Activated CD8-positive, alpha-beta memory T cell treated with anti-CD3 and anti-CD28 coated beads for 48 hours (primary cell): ENCODE data around the gene GATA1.
"Not testable (repeated sequence)": the region's sequence is repeated elsewhere in the genome, so short reads cannot be mapped to it uniquely, and the experiment has no call there.

Source experiments
- DNase-seq, 3 experiments: peaks; one replicate each; pipeline ENCODE4 v3.0.0-alpha.2; 2020; ENCODE audit warnings: low read depth in 2 of 3, low spot score in 2 of 3

GATA1 gene

DNA sequence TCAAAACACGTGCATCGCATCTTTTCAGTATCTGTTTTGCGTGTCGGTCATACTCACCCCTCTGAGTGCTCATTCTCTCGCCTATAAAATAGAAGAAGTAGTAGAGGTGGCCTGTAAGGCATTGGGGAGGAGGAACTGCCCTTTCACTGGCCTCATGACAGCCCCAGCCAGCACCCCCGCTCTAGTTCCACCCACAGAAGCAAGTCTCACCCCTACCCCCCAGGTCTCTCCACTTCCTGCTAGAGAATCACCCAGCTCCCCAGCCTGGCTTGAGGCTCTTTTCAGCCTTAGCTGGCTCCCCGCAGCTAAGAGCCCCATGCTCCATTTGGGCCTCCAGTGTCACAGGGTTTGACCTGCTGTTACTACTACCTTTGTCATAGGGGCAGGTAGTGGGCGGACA, 27.3 kb downstream of the GATA1 start:
- no peak for DNase-seq

DNA sequence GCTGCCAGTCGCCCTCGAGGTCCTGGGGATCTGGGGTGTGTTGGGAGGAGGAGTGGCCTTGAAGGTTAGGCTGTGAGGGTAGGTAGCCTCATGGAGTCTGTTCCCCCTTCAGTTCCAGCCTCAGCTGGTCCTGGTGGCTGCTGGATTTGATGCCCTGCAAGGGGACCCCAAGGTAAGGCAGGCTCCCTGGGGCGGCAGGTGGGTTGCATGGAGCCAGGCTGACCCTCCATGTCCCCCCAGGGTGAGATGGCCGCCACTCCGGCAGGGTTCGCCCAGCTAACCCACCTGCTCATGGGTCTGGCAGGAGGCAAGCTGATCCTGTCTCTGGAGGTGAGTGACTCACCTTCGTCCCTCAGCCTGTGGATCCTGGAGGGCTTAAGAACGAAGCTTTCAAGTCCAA, 28.3 kb downstream of the GATA1 start:
- DNase-seq = no peak

DNA sequence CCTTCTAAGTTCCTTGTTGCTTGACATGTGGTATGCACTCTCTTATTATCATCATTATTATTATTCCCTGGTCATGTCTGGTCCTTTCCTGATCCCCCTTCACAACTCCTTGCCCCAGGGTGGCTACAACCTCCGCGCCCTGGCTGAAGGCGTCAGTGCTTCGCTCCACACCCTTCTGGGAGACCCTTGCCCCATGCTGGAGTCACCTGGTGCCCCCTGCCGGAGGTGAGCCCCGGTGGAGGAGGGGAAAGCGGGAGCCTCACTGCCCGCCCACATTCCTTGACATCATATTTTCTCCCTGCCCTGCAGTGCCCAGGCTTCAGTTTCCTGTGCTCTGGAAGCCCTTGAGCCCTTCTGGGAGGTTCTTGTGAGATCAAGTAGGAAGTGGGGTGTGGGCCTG, 28.9 kb downstream of the GATA1 start:
- no peak for DNase-seq

DNA sequence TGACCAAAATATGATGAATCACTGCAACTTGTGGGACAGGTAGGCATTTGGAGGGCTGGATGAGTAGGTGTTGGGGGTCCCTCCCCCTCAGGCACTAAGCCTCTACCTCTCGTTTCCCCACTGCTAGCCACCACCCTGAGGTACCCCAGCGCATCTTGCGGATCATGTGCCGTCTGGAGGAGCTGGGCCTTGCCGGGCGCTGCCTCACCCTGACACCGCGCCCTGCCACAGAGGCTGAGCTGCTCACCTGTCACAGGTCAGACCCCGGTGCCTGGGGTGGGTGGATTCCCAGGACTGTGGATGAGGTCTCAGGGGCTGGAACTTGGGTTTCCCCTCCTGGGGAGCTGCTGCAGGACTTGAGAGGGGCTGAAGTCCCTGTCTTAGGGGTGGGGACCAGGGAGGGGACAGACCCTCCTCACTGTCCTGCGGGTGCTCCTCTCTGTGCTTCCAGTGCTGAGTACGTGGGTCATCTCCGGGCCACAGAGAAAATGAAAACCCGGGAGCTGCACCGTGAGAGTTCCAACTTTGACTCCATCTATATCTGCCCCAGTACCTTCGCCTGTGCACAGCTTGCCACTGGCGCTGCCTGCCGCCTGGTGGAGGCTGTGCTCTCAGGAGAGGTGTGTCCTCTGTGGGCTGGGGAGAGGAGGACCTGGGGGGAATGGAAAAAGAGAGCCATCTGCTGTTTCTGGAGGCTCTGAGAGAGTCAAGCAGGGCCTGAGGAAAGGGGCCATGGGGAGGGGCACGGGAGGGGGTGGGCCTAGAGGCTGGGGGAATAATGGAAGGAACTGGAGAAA, 29.8 kb downstream of the GATA1 start:
- DNase-seq = no peak

DNA sequence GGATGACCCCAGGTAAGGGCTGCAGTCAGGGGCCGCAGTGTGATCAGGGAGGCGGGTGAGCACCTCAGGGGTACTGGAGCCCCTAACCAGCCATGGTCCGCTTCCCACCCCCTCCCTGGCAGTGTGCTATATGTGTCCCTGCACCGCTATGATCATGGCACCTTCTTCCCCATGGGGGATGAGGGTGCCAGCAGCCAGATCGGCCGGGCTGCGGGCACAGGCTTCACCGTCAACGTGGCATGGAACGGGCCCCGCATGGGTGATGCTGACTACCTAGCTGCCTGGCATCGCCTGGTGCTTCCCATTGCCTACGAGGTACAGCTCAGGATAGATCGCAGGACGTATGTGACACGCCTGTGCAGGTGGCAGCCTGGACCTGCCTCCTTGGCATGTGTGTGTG, 31.7 kb downstream of the GATA1 start:
- DNase-seq = no peak

DNA sequence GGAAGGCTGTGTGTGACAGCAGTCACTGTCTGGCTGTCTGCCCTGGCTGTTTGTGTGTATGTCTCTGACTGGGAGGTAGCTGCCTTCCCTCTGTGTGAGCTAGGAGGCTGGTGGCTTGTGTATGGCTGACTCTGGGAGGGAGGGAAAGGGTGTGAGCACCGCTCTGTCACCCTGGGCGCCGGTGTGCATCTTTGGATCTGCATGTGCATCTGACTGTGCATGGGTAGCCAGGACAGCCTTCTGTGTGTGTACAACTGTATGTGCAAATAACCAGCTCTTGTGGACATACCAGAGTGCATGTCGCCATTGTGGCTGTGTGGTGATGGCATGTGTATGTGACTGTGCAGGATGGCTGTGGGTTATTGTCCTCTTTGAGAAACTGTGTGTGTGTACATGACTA, 32.5 kb downstream of the GATA1 start:
- no peak for DNase-seq

DNA sequence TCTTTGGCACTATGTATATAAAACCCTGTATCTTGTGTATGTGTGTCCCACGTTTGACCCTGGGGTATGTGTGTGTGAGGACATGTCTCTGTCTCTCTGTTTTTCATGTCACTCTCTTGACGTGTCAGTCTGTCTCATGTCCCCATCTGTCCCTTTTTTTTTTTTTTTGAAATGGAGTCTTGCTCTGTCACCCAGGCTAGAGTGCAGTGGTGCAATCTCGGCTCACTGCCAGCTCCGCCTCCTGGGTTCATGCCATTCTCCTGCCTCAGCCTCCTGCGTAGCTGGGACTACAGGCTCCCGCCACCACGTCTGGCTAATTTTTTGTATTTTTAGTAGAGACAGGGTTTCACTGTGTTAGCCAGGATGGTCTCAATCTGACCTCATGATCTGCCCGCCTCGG, 33.0 kb downstream of the GATA1 start:
- not testable (repeated sequence) for DNase-seq

DNA sequence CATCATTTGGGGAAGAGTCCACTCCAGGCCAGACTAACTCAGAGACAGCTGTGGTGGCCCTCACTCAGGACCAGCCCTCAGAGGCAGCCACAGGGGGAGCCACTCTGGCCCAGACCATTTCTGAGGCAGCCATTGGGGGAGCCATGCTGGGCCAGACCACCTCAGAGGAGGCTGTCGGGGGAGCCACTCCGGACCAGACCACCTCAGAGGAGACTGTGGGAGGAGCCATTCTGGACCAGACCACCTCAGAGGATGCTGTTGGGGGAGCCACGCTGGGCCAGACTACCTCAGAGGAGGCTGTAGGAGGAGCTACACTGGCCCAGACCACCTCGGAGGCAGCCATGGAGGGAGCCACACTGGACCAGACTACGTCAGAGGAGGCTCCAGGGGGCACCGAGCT, 36.7 kb downstream of the GATA1 start:
- DNase-seq = no peak

DNA sequence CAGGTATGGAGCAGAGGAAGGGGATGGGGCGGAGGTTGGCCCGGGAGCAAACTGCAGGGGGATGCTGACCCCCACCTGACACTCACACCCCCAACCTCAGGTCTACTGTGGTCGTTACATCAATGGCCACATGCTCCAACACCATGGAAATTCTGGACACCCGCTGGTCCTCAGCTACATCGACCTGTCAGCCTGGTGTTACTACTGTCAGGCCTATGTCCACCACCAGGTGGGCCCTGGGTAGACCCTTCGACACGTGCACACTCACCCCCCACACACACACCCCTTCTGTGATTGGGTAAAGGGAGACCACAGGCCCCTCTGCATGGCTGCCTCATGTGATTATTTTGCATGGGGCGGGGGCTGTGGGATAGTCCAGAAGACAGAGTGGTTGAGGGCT, 37.7 kb downstream of the GATA1 start:
- no peak for DNase-seq

DNA sequence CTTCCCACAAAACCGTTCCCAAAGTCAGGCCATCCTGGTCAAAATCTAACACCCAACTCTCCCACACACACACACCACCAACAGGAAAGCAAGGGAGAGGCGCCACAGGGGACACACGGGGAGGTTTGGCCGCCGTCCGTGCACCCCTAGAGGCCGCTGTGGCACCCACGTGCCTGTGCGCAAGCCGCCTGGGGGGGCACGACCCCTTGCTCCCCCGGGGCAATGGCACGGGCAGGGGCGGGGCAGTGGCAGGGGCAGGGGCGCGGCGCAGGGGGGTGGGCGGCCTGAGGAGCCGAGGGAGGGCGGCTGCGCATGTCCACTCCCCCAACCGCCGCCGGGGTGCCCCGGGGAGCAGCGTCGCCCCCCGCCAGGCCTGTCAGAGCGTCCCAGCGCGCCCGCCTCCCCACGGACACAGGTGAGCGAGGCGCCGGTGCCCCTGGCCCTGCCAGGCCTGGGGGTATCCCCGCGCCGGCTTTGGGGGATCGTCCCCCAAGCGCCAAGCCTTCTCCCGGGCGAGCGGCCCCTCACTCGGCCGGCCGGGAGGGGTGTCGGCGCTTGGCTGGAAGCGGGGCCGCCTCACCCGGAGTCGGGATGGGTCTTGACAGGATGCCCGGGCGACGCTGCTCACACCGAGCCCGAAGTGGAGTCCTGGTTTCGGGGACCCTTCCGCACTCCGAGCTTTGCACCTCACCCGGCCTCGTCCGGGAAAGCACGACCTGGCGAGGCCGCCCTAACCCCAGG, 39.9 kb downstream of the GATA1 start, which contains the start of gene ERAS:
ERAS (plus strand) TSS at position 379 of the 741 bp plus-strand sequence. CDS start 2,611 bp downstream, outside the sequence.
- DNase-seq = no peak

DNA sequence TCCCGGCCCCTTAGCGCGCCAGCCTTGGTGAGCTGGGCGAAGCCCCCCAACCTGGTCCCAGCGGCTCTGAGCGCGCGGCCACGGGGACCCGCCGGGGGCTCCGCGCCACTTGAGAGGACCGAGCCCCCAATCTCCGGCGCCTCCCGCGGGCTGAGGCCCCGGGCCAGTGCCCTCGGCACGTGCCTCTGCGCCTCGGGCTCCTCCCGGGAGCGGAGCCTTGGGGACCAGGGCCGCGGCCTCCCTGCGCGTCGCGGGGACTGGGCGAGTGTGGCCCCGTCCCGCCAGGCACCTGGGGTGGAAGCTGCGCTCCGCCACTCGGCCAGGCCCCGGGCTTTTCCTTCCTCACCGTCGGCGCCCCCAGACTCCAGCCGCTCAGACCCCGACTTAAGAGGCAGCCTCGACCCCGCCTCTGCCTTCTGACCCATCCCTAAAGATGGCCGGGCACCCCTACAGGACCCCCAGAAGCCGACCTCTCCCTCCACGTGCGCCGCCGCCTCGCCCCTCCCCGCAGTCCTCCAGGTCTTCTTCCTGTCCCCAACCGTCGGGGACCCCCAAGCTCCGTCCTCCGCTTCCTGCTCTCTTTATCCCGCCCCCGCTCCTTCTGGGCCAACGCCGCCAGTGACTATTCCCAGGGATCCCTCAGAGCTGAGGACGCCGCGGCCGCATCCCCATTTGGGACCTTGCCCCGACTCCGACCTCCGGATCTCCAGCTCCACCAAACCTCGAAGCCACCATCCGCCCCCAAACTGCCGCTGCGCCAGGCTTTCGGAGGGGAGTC, 40.7 kb downstream of the GATA1 start:
- DNase-seq = no peak

DNA sequence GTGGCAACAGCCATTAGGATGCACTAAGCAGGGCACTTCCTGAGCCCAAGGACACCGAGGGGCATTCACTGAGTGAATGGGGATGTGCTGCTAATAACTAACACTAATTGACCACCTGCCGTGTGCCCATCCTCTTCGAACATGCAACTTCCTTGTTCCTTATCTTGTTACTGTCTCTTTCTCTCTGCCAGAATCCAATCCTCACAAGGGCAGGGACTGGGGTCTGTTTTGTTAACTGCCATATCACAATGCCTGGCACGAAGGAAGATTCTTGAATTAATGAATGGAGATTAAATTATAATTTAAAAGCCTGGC, 41.2 kb downstream of the GATA1 start:
- DNase-seq = no peak

DNA sequence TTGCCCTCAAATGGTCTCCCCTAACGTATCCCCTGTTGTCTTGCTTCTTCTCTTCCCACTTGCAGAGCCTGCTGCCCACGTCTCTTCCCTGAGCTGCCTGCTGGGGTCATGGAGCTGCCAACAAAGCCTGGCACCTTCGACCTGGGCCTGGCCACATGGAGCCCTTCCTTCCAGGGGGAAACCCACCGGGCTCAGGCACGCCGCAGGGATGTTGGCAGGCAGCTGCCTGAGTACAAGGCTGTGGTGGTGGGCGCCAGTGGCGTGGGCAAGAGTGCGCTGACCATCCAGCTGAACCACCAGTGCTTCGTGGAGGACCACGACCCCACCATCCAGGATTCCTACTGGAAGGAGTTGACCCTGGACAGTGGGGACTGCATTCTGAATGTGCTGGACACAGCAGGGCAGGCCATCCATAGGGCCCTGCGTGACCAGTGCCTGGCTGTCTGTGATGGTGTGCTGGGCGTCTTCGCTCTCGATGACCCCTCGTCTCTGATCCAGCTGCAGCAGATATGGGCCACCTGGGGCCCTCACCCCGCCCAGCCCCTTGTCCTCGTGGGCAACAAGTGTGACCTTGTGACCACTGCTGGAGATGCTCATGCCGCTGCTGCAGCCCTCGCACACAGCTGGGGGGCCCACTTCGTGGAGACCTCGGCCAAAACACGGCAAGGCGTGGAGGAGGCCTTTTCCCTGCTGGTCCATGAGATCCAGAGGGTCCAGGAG, 42.8 kb downstream of the GATA1 start:
- DNase-seq = no peak

DNA sequence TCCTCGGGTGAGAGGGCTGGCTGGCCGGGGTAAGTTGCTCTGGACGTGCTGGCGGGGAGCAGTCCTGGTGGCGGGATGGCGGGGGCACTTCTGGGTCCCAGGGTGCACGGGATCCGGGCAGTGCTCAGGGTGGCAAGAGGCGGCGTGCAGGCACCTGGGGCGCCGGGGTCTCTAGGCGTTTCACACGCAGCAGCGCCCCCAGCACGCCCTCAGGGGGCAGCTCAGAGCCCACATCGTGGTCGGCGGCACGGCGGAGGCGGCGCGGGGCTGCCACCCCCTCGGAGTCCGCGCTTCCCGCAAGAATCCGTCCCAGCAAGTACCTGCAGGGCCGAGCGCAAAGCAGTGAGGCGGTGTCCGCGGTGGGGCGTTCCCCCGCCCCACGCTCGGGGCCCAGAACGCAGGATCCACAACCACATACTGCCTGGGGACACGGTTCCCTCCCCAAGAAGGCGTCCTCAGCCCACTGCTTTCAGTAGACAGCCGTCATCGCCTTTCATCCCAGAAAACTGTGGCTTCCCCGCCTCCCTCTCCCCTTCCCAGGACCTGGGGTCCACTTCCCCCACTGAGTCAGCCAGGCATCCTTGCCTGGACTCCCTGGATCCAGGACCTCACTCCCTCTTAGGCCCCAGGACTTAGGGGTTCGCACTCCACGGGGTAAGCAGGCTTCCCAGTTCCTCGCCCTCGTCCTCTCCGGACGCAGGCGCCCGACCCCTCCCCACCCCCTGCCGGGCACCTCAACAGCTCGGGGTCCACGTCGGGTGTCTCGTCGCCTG, 44.9 kb downstream of the GATA1 start:
- DNase-seq = no peak

DNA sequence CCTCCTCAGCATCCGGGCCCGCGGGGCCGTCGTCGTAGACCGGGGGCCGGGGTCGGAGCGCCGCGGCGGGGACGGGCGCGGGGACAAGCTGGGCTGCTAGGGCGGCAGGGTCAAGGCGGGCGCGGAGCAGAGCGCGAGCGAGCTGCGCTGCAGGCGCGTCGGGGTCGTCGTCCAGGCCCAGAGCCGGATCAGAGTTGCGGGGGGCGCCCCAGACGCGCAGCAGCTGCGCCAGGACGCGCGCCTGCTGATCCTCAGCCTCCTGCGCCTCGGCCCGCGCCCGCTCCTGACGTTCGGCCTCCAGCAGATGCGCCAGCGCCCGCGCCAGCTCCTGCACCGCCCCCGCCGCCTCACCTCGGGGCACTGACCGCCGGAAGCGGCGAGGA, 45.5 kb downstream of the GATA1 start:
- no peak for DNase-seq

DNA sequence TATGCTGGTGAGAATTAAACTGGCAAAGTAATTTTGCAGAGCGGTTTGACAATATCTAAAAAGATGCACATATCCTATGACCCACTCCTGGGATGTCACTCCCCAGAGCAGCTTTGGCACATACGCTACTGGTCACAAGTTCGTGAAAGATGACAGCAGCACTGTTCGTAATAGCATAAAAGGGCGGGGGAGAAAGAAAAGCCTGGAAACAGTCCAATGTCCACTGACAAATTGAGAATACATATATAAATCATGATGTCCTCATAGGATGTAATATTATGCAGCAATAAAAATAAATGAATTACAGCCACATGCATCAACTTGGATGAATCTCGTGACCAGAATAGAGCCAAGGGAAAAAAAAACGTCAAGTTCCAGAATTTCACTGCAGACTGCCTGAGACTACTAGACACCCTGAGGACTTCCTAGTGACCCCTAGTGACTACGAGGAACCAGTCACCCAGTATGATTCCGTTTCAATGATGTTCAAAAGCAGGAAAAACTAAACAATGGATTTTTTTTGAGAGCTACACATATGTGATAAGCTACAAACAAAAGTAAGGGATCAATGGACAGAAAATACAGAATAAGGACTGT, 47.2 kb downstream of the GATA1 start:
- no peak for DNase-seq

DNA sequence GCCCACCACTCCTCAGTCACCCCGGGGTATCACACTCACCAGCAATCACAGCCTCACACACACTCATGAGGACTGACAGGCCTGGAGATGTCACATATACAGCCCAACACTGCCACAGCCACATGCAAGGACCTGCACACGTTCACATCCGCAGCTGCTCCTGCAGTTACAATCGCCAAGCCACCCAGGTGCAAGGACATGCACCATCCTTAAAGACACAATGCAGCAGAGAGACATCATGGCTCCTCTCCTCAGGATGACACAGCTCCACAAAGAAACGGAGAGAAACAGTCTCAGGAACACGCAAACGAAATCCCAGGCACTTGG, 48.0 kb downstream of the GATA1 start:
- no peak for DNase-seq

DNA sequence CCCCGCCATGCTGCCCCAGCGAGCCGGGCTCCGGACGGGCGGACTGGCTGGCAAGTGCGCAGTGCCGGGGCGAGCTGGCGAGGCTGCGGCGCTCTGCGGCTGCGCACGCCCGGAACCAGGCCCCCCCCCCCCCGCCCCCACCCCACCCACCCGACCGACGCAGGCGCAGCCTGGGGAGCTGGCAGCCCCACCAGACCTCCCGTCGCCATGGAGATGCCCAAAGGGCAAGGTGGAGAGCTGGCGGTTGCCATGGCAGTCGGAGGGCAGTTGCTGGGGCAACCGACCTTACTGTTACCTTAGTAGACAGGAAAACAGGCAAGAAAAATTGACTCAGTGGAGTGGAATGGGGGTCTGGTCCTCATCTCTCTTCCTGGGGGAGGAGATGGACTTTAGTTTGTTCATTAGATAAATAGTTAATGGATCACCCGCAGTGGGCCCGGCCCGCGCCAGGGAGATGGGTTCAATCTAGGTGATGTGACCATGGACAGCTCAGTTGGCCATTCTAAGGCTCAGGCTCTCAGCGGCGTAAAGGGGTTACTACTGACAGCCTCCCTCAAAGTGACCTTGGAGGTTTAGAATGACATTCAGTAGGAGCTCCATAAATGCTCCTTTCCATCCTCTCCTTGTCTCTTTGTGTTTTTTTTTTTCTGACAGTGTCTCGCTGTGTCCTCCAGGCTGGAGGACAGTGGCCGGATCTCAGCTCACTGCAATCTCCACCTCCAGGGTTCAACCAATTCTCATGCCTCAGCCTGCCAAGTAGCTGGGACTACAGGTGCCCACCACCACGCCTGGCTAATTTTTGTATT, 49.3 kb downstream of the GATA1 start, which contains the start of gene PCSK1N:
PCSK1N (minus strand) TSS at position 87 of the 806 bp plus-strand sequence; CDS start at position 9, 78 bp downstream.
- no peak for DNase-seq

DNA sequence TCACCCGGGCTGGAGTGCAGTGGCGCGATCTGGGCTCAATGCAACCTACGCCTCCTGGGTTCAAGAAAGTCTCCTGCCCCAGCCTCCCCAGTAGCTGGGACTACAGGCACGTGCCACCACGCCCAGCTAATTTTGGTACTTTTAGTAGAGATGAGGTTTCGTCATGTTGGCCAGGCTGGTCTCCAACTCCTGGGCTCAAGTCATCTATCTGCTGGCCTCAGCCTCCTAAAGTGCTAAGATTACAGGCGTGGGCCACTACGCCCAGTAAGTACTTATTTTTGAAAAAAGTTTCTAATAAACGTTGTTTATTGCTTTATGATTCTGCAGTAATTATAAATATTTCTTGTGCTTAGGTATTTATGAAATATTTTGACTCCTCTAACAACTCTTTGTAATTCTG, 53.3 kb downstream of the GATA1 start:
- DNase-seq = no peak
